ENCODE measurements around the gene HYOU1. TPM values are rescaled to one million over a fixed set of nuclear protein-coding genes. Genes with fewer than 3 reads are reported as not detected.

Gene HYOU1
- total RNA-seq, 1 donor from 2014 or later, result 157 TPM

Small RNA genes lying within 50 kb of the gene (microRNA-seq; reads per million reads assigned to microRNA genes)
- not detected for gene MIR3656

Other genes with a start within 250 kb of the HYOU1 start
- not detected in 2 replicates for gene CXCR5, start 173.3 kb downstream of the HYOU1 start, total RNA-seq
- 15.2 and 22.1 TPM in 2 replicates for gene BCL9L, start 131.3 kb downstream of the HYOU1 start, total RNA-seq
- not detected in 2 replicates for gene UPK2, start 100.9 kb downstream of the HYOU1 start, total RNA-seq
- not detected in 2 replicates for gene FOXR1, start 85.4 kb downstream of the HYOU1 start, total RNA-seq
- gene CENATAC, start 59.1 kb downstream of the HYOU1 start, total RNA-seq, result 14.6 and 15.7 TPM in 2 replicates
- gene RPS25, start 38.9 kb downstream of the HYOU1 start, total RNA-seq, result 960 and 1,378 TPM in 2 replicates
- gene TRAPPC4, start 38.4 kb downstream of the HYOU1 start, total RNA-seq, result 42.4 and 53.9 TPM in 2 replicates
- 19.0 and 19.3 TPM in 2 replicates for gene SLC37A4, start 26.3 kb downstream of the HYOU1 start, total RNA-seq
- 21.2 and 22.0 TPM in 2 replicates for gene VPS11, start 10.6 kb upstream of the HYOU1 start, total RNA-seq
- gene HMBS, start 27.7 kb upstream of the HYOU1 start, total RNA-seq, result 4.1 and 10.3 TPM in 2 replicates
- 24.5 and 25.5 TPM in 2 replicates for gene DPAGT1, start 44.6 kb upstream of the HYOU1 start, total RNA-seq
- 19.3 and 19.7 TPM in 2 replicates for gene C2CD2L, start 50.1 kb upstream of the HYOU1 start, total RNA-seq
- gene HINFP, start 64.4 kb upstream of the HYOU1 start, total RNA-seq, result 12.9 and 16.7 TPM in 2 replicates
- gene ABCG4, start 91.8 kb upstream of the HYOU1 start, total RNA-seq, result 0.08 and 0.16 TPM in 2 replicates
- 22.8 and 24.1 TPM in 2 replicates for gene NLRX1, start 111.5 kb upstream of the HYOU1 start, total RNA-seq
- not detected in 2 replicates for gene NHERF4, start 128.3 kb upstream of the HYOU1 start, total RNA-seq
- gene CBL, start 149.1 kb upstream of the HYOU1 start, total RNA-seq, result 8.2 and 9.1 TPM in 2 replicates

Data from myocyte (in vitro differentiated cells).